Measurements from ENCODE around the gene PPP3CA.

The PPP3CA gene

DNA sequence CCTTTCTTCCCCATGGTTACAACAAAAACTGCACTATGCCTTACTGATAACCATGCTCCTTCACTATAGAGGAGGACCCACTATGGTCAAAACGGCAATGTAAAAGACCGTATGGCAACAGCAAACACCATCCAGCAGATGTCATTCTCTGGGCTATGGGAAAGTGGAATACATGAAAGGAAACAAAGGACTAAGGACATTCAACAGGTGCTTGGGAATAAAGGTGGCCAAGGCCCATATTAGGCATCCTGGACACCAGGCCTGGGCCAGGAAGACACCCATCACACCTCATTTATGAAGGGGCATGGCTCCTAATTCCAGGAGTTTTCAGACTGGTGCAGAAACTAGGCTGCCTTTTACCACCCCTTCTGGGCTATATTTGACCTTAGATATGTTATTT lies 268.4 kb downstream of the PPP3CA start:
- Mint-ChIP-seq H3K36me3 (peaks cover 9% of the 10 kb centered on the region), H3K4me1 (peaks cover 2% of the 10 kb centered on the region), H3K27me3 (no peaks in the 10 kb centered on the region), H3K9me3 (no peaks in the 10 kb centered on the region), H3K4me3 (no peak overlapping the region), H3K27ac (no peak overlapping the region)
- CTCF ChIA-PET: no interaction called here
- no peak for DNase-seq

- no peak for DNase-seq
- no peaks in the 10 kb centered on the region for H3K9me3 Mint-ChIP-seq
- peaks cover 2% of the 10 kb centered on the region for H3K4me1 Mint-ChIP-seq
- H3K36me3 Mint-ChIP-seq: peaks cover 8% of the 10 kb centered on the region
- no peak overlapping the region for H3K4me3 Mint-ChIP-seq
- no peak overlapping the region for H3K27ac Mint-ChIP-seq
- H3K27me3 Mint-ChIP-seq: no peaks in the 10 kb centered on the region
- CTCF ChIA-PET: no interaction called here
Observed at GRCh38 chr4:101076032-101076431, 271.3 kb downstream of the PPP3CA start.

DNA sequence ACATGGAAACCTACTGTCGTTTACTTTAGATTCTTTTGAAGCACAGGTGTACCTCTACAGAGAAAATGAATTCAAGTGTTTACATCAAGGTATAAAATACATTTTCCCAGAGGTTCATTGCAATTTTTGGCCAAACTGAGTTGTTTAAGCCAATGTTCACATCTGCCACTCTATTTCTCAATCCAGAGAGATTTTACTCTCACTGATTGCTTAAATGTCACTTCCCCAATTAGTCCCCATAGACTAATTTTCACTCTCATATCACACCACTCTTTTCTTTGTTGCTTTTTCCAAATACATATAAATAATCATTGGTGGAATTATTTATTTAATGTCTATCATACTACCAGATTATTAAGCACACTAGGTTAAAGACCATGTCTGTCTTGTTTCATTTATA lies 271.8 kb downstream of the PPP3CA start:
- H3K27ac Mint-ChIP-seq: no peak overlapping the region
- no peak overlapping the region for H3K4me3 Mint-ChIP-seq
- H3K36me3 Mint-ChIP-seq: peaks cover 8% of the 10 kb centered on the region
- CTCF ChIA-PET: no interaction called here
- no peaks in the 10 kb centered on the region for H3K27me3 Mint-ChIP-seq
- no peak for DNase-seq
- H3K9me3 Mint-ChIP-seq: no peaks in the 10 kb centered on the region
- peaks cover 2% of the 10 kb centered on the region for H3K4me1 Mint-ChIP-seq

DNA sequence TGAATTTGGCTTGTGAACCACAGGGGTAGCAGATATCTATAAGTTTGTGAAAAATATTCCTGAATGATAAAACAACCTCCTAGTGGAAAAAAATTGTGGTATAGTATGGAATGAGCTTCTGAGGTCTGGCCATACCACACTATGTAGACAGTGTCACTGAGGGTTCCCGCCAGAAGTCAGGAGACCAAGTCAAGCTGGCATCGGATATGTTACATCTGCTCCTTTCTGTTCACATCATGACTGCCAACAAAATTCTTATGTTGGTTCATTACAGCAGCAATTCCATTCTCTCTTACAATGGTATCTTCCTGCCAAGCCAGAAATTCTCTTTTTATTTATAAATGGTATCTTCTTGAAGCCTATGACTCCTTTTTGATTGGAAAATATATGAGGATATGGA lies 273.0 kb downstream of the PPP3CA start:
- CTCF ChIA-PET: no interaction called here
- Mint-ChIP-seq H3K4me1 (peaks cover 2% of the 10 kb centered on the region), H3K4me3 (no peak overlapping the region), H3K27me3 (no peaks in the 10 kb centered on the region), H3K27ac (no peak overlapping the region), H3K36me3 (peaks cover 4% of the 10 kb centered on the region), H3K9me3 (no peaks in the 10 kb centered on the region)
- DNase-seq: no peak

- H3K27ac Mint-ChIP-seq: no peak overlapping the region
- no peaks in the 10 kb centered on the region for H3K9me3 Mint-ChIP-seq
- no peak for DNase-seq
- CTCF ChIA-PET: no interaction called here
- peaks cover 2% of the 10 kb centered on the region for H3K4me1 Mint-ChIP-seq
- H3K27me3 Mint-ChIP-seq: no peaks in the 10 kb centered on the region
- H3K36me3 Mint-ChIP-seq: peaks cover 3% of the 10 kb centered on the region
- no peak overlapping the region for H3K4me3 Mint-ChIP-seq
Observed at GRCh38 chr4:101071241-101071640, 276.1 kb downstream of the PPP3CA start.

- H3K27me3 Mint-ChIP-seq: no peaks in the 10 kb centered on the region
- H3K4me3 Mint-ChIP-seq: no peak overlapping the region
- no peak overlapping the region for H3K27ac Mint-ChIP-seq
- CTCF ChIA-PET: no interaction called here
- no peaks in the 10 kb centered on the region for H3K4me1 Mint-ChIP-seq
- H3K36me3 Mint-ChIP-seq: peaks cover 2% of the 10 kb centered on the region
- no peak for DNase-seq
- H3K9me3 Mint-ChIP-seq: no peaks in the 10 kb centered on the region
Observed at GRCh38 chr4:101068115-101068514, 279.2 kb downstream of the PPP3CA start.

GRCh38 chr4:101067383-101067782 lies 279.9 kb downstream of the PPP3CA start:
- H3K27me3 Mint-ChIP-seq: no peaks in the 10 kb centered on the region
- H3K4me1 Mint-ChIP-seq: no peaks in the 10 kb centered on the region
- DNase-seq: no peak
- H3K36me3 Mint-ChIP-seq: peaks cover 5% of the 10 kb centered on the region
- CTCF ChIA-PET: no interaction called here
- no peaks in the 10 kb centered on the region for H3K9me3 Mint-ChIP-seq
- H3K4me3 Mint-ChIP-seq: no peak overlapping the region
- no peak overlapping the region for H3K27ac Mint-ChIP-seq

GRCh38 chr4:101066626-101067170 lies 280.6 kb downstream of the PPP3CA start:
- no peaks in the 10 kb centered on the region for H3K9me3 Mint-ChIP-seq
- H3K27ac Mint-ChIP-seq: no peak overlapping the region
- DNase-seq: no peak
- H3K4me3 Mint-ChIP-seq: no peak overlapping the region
- H3K27me3 Mint-ChIP-seq: no peaks in the 10 kb centered on the region
- H3K4me1 Mint-ChIP-seq: no peaks in the 10 kb centered on the region
- H3K36me3 Mint-ChIP-seq: peaks cover 5% of the 10 kb centered on the region
- CTCF ChIA-PET: no interaction called here

DNA sequence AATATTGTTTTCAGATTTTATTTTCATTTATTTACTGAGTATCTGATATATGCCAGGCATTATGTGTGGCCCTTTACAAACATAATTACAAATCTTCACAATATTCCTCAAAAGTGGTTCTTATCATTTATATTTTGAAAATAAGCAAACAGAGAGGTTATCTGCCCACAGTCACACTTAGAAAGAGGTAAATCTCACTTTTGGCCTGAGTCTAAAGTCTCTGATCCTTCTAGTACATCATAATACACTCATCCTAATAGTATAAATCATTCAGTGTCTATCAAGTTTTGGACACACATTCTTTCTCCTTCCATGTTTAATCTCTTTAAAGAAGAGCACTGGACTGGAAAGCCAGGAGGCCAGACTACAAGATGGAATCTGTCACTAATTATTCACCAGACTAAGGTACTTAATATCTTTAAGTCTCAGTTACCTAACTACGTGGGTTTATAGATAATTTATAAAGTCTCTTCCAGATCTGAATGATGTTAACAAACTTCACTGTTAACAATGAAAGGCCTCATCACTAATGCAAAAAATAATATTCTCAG lies 281.3 kb downstream of the PPP3CA start:
- Mint-ChIP-seq H3K4me1 (no peaks in the 10 kb centered on the region), H3K27me3 (no peaks in the 10 kb centered on the region), H3K27ac (no peak overlapping the region), H3K4me3 (no peak overlapping the region), H3K36me3 (peaks cover 5% of the 10 kb centered on the region), H3K9me3 (no peaks in the 10 kb centered on the region)
- CTCF ChIA-PET: interaction anchor here (0.9 kb wide), 1 partner anchor 14 kb away, joined by 3 read pairs; no protein-coding TSS in a partner anchor
- no peak for DNase-seq

DNA sequence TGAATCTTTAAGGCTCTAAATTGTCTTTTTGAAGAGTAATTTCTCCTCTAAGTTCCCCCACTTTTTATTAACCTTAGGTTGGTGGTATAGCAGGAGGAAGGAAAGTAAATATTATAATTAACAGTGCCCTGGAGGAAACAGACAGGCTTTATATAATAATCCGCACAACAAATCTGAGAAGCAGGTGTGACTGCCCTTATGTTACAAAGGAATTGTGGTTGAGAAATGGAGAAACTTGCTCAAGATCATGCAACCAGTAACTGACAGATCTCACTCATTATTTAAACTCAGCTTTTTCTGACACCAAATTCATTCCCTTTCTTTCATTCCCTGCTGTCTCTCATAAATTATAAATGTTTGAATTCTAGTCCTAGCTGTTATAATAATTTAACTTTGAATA lies 282.0 kb downstream of the PPP3CA start:
- H3K4me1 Mint-ChIP-seq: no peaks in the 10 kb centered on the region
- peaks cover 5% of the 10 kb centered on the region for H3K36me3 Mint-ChIP-seq
- no peak overlapping the region for H3K27ac Mint-ChIP-seq
- no peaks in the 10 kb centered on the region for H3K9me3 Mint-ChIP-seq
- no peak for DNase-seq
- CTCF ChIA-PET: interaction anchor here (0.9 kb wide), 1 partner anchor 13 kb away, joined by 3 read pairs; no protein-coding TSS in a partner anchor
- H3K4me3 Mint-ChIP-seq: no peak overlapping the region
- H3K27me3 Mint-ChIP-seq: no peaks in the 10 kb centered on the region

GRCh38 chr4:101064541-101065180 lies 282.7 kb downstream of the PPP3CA start:
- Mint-ChIP-seq H3K4me1 (no peaks in the 10 kb centered on the region), H3K36me3 (peaks cover 5% of the 10 kb centered on the region), H3K4me3 (no peak overlapping the region), H3K27me3 (no peaks in the 10 kb centered on the region), H3K9me3 (no peaks in the 10 kb centered on the region), H3K27ac (no peak overlapping the region)
- CTCF ChIA-PET: no interaction called here
- DNase-seq: no peak

GRCh38 chr4:101055392-101055791 lies 291.9 kb downstream of the PPP3CA start:
- Mint-ChIP-seq H3K27me3 (no peaks in the 10 kb centered on the region), H3K27ac (no peak overlapping the region), H3K4me3 (no peak overlapping the region), H3K9me3 (no peaks in the 10 kb centered on the region), H3K4me1 (no peaks in the 10 kb centered on the region), H3K36me3 (no peaks in the 10 kb centered on the region)
- CTCF ChIA-PET: no interaction called here
- no peak for DNase-seq

DNA sequence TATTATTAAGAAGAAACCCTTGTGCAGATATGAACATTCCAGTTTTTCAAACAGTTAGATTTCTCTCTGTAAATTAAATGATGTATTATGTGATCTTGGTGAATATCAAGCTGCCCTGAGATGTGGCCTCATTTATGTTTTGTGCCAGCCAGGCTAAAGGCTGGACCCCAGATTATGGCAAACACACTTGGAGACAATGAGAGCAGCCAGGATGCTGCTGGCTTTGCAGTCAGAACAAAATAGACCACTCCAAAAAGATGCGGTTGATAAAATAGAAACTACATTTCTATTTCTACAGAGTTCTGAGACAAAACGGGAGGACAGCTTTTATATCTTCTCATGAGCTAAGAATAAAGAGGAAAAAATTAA lies 296.5 kb downstream of the PPP3CA start:
- no peaks in the 10 kb centered on the region for H3K27me3 Mint-ChIP-seq
- H3K4me3 Mint-ChIP-seq: no peak overlapping the region
- CTCF ChIA-PET: interaction anchor here (1.7 kb wide), 1 partner anchor 8 kb away, joined by 4 read pairs; no protein-coding TSS in a partner anchor
- no peak for DNase-seq
- no peaks in the 10 kb centered on the region for H3K9me3 Mint-ChIP-seq
- H3K4me1 Mint-ChIP-seq: no peaks in the 10 kb centered on the region
- no peaks in the 10 kb centered on the region for H3K36me3 Mint-ChIP-seq
- no peak overlapping the region for H3K27ac Mint-ChIP-seq

- H3K4me3 Mint-ChIP-seq: no peak overlapping the region
- H3K36me3 Mint-ChIP-seq: no peaks in the 10 kb centered on the region
- H3K4me1 Mint-ChIP-seq: no peaks in the 10 kb centered on the region
- DNase-seq: no peak
- no peaks in the 10 kb centered on the region for H3K9me3 Mint-ChIP-seq
- no peak overlapping the region for H3K27ac Mint-ChIP-seq
- CTCF ChIA-PET: no interaction called here
- H3K27me3 Mint-ChIP-seq: no peaks in the 10 kb centered on the region
Observed at GRCh38 chr4:101050088-101050836, 297.1 kb downstream of the PPP3CA start.

GRCh38 chr4:101049549-101050001 lies 297.8 kb downstream of the PPP3CA start:
- Mint-ChIP-seq H3K27me3 (no peaks in the 10 kb centered on the region), H3K9me3 (no peaks in the 10 kb centered on the region), H3K4me1 (no peaks in the 10 kb centered on the region), H3K36me3 (no peaks in the 10 kb centered on the region), H3K4me3 (no peak overlapping the region), H3K27ac (no peak overlapping the region)
- CTCF ChIA-PET: no interaction called here
- no peak for DNase-seq

Measured in activated naive CD4-positive, alpha-beta T cell treated with anti-CD3 and anti-CD28 coated beads, Interleukin-2, amount 10 ng/mL, durations not matched to agents 7 days and 5 days (primary cell).